Measurements from ENCODE around the gene PRRT1. TPM values are rescaled to one million over a fixed set of nuclear protein-coding genes. Genes with fewer than 3 reads are reported as not detected.

PRRT1 gene
- total RNA-seq, 1 donor from 2014 or later: 1.3 TPM

DNA sequence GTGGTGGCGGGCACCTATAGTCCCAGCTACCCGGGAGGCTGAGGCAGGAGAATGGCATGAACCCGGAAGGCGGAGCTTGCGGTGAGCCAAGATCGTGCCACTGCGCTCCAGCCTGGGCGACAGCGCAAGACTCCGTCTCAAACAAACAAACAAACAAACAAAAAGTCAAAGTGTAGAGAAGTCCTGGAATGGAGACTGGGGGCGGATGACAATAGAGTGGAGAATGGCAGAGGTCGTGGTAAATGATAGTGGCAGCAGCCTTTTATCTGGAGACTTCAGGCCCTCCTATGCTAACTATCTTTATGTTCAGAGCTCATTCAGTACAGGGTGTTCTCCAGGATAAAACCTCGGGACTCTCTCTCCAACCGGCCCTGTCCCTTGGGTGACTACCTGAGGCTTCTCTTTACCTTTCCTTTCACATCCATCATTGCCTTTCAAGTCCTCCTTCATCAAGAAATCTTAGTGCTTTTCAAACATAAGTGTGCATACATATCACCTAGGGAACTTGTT is 20.2 kb downstream of the PRRT1 start:
- TF ChIP-seq, protein P1, sequence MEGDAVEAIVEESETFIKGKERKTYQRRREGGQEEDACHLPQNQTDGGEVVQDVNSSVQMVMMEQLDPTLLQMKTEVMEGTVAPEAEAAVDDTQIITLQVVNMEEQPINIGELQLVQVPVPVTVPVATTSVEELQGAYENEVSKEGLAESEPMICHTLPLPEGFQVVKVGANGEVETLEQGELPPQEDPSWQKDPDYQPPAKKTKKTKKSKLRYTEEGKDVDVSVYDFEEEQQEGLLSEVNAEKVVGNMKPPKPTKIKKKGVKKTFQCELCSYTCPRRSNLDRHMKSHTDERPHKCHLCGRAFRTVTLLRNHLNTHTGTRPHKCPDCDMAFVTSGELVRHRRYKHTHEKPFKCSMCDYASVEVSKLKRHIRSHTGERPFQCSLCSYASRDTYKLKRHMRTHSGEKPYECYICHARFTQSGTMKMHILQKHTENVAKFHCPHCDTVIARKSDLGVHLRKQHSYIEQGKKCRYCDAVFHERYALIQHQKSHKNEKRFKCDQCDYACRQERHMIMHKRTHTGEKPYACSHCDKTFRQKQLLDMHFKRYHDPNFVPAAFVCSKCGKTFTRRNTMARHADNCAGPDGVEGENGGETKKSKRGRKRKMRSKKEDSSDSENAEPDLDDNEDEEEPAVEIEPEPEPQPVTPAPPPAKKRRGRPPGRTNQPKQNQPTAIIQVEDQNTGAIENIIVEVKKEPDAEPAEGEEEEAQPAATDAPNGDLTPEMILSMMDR (IDR thresholded peaks at IDR 0.05): no peak
- Mint-ChIP-seq H3K27me3 (ENCODE audit: low read depth) (no peaks in the 10 kb centered on the region), H3K27ac (ENCODE audit: unreplicated experiment) (no peak overlapping the region), H3K9me3 (ENCODE audit: low read depth) (no peaks in the 10 kb centered on the region), H3K4me1 (ENCODE audit: low read depth) (peaks cover 41% of the 10 kb centered on the region), H3K36me3 (ENCODE audit: low read depth) (no peaks in the 10 kb centered on the region), H3K4me3 (ENCODE audit: unreplicated experiment) (no peak overlapping the region)
- DNase-seq (ENCODE audit: low spot score): no peak

DNA sequence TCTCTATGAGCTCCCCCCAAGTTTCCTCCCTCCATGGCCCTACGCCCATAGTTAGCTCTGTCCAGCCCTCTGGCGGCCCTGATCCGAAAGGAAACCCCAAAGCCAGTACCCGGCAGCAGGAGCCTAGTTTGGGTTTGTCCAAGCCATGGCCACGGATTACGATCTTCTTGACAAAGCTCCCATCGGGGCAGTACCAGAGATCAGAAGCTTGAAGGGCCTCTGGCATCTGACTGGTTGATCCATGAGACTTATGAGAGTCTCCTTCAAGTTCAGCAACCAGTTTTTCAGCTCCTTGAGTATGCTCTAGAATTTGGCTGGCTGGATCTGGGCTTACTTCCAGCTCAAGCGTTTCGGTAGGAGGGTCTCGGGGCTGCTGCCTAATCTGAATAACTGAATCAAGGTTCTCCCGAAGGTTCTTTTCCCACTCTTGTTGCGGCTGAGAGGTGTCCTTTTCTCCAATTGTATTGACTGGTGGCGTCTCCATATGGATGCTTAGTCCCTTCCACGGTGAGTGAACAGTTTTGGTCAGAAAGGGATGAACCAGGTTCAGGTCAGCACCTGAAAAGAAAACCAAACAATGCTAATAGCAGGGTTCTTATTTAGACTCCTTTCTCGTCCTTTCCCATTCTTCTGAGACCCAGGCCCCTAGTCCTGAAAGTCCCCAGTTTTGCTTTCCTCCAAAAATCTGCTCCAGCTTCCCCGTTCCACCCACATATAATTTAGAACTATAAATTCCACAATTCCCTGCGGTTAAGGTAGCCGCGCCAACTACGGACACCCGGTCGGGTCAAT is 22.2 kb downstream of the PRRT1 start:
- H3K27me3 Mint-ChIP-seq (ENCODE audit: low read depth): no peaks in the 10 kb centered on the region
- H3K27ac Mint-ChIP-seq (ENCODE audit: unreplicated experiment): peak overlapping the region; percentile 99
- no peaks in the 10 kb centered on the region for H3K9me3 Mint-ChIP-seq (ENCODE audit: low read depth)
- DNase-seq (ENCODE audit: low spot score): no peak
- peaks cover 5% of the 10 kb centered on the region for H3K36me3 Mint-ChIP-seq (ENCODE audit: low read depth)
- H3K4me3 Mint-ChIP-seq (ENCODE audit: unreplicated experiment): peak overlapping the region; percentile 90
- H3K4me1 Mint-ChIP-seq (ENCODE audit: low read depth): peaks cover 45% of the 10 kb centered on the region
- TF ChIP-seq, protein P1 (IDR thresholded peaks at IDR 0.05): no peak

DNA sequence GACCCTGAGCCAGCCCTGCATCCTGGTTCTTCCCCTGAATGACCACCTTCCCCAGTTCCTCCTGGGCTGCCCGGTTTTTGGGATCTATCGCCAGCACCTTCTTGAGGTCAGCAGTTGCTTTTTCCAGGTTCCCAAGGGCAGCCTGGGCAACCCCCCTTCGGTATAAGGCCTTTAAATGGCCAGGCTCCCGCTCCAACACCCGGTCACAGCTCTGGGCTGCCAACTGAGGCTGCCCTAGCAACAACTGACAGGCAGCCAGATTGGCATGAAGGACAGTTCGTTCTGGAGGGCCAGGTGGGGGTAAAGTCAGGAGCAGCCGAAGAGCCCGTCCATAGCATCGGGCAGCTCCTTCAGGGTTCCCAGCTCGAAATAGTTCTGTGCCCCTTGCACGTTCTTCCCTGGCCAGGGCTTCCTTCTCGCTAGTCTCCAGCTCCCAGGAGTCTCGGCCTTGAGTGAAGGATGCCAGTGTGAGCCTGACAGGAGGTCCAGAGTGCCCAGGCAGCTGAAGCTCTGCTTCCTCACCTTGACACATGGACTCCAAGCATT is 22.9 kb downstream of the PRRT1 start:
- peak overlapping the region; percentile 99 for H3K27ac Mint-ChIP-seq (ENCODE audit: unreplicated experiment)
- H3K36me3 Mint-ChIP-seq (ENCODE audit: low read depth): peaks cover 9% of the 10 kb centered on the region
- TF ChIP-seq, protein P1 (IDR thresholded peaks at IDR 0.05): no peak
- peaks cover 41% of the 10 kb centered on the region for H3K4me1 Mint-ChIP-seq (ENCODE audit: low read depth)
- H3K27me3 Mint-ChIP-seq (ENCODE audit: low read depth): no peaks in the 10 kb centered on the region
- no peaks in the 10 kb centered on the region for H3K9me3 Mint-ChIP-seq (ENCODE audit: low read depth)
- no peak for DNase-seq (ENCODE audit: low spot score)
- peak overlapping the region; percentile 99 for H3K4me3 Mint-ChIP-seq (ENCODE audit: unreplicated experiment)

DNA sequence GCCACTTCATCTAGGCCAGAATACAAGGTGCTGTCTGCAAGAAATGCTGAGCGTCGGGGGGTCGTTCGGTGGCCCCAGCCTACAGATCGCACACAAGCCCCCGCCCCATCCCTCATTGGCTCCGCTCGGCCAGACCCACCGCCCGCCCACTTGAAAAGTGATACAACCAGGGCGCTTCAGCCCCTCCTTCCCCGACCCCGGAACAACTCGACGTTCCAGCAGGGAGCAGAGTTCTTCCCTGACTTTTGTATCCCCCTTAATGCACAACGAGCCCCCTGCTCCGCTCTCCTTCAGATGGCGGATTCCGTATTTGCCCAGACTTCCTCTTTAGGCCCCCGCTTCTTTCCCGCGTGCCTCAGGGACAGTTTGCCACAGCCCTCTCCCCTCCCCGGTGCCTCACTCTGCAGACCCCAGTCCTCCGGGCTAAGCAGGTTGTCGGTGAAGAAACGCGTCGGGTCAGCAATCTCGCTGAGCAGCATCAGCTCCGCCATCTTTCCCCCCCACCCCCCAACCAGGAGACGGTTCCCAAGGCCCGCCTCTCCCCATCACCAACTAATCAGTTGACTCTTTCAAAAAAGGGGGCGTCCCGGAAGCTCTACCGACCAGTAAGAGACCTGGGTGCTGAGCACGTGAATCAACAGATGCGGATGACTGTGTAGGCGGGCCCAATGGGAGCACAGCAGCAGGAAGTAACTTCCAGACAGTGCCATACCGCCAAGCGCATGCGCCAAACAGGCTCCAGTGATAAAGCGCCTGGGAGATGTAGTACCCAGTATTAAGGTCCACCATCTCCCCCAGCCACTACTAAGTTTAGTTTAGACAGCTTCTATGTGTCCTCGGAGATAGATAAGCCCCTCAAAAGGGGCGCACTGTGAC is 23.8 kb downstream of the PRRT1 start, which contains the start of gene ATF6B:
ATF6B (minus strand) TSS at position 530 of the 876 bp plus-strand sequence; CDS start at position 491, 39 bp downstream.
- Mint-ChIP-seq H3K4me1 (ENCODE audit: low read depth) (peaks cover 34% of the 10 kb centered on the region), H3K9me3 (ENCODE audit: low read depth) (no peaks in the 10 kb centered on the region), H3K27me3 (ENCODE audit: low read depth) (no peaks in the 10 kb centered on the region)

More for the DNA sequence above, 23.8 kb downstream of the PRRT1 start, which contains the start of gene ATF6B:
- H3K27ac Mint-ChIP-seq (ENCODE audit: unreplicated experiment): peak within 1 kb of the TSS; percentile 99
- peak within 1 kb of the TSS; percentile 99 for H3K4me3 Mint-ChIP-seq (ENCODE audit: unreplicated experiment)
- TF ChIP-seq, protein P1 (IDR thresholded peaks at IDR 0.05): no peak
- peak; percentile 99 for DNase-seq (ENCODE audit: low spot score)
- peaks cover 9% of the 10 kb centered on the region for H3K36me3 Mint-ChIP-seq (ENCODE audit: low read depth)

Data from chondrocyte (in vitro differentiated cells).